PC-3 (cell line): ENCODE data around the gene MALRD1.

Experiments used
- EZH2 ChIP-seq: fragments of 300-600 bp; sonication (generic); IDR thresholded peaks from one replicate; pipeline ENCODE4 v1.6.1; 2017; ENCODE audit warnings: antibody characterized with exemption, mild to moderate bottlenecking, low read length; ENCODE audit not compliant: unreplicated experiment
- EZH2phosphoT487 ChIP-seq: fragments of 300-600 bp; sonication (generic); IDR thresholded peaks from 2 replicates; pipeline ENCODE4 v1.6.1; 2018; ENCODE audit warnings: mild to moderate bottlenecking, antibody characterized with exemption, low read length, borderline replicate concordance
- TF ChIP-seq, protein P1 (sequence below): fragments of 300-600 bp; sonication (generic); conservative IDR thresholded peaks from 2 replicates; pipeline ENCODE4 v1.5.1; 2017; ENCODE audit warnings: antibody characterized with exemption, low read depth, mild to moderate bottlenecking, low read length

DNA sequence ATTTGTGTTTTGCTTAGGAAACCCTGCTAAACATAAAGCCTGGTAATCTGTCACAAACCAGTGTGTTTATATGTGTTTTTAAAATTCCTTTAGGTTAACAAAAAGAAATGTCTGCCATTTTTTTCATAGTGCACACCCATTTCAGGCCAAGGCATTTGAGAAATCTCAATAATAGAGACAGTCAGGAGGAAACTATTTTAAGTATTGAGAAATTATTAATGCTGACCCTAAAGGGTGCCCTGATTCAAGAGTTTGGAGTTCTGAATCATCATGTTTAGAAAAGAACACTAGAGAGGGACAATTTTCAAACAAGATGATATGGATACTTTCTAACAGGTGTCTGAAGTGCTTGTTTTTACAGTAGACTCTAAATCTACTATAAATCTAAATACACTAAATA lies 28.7 kb downstream of the MALRD1 start:
- TF ChIP-seq, protein P1, sequence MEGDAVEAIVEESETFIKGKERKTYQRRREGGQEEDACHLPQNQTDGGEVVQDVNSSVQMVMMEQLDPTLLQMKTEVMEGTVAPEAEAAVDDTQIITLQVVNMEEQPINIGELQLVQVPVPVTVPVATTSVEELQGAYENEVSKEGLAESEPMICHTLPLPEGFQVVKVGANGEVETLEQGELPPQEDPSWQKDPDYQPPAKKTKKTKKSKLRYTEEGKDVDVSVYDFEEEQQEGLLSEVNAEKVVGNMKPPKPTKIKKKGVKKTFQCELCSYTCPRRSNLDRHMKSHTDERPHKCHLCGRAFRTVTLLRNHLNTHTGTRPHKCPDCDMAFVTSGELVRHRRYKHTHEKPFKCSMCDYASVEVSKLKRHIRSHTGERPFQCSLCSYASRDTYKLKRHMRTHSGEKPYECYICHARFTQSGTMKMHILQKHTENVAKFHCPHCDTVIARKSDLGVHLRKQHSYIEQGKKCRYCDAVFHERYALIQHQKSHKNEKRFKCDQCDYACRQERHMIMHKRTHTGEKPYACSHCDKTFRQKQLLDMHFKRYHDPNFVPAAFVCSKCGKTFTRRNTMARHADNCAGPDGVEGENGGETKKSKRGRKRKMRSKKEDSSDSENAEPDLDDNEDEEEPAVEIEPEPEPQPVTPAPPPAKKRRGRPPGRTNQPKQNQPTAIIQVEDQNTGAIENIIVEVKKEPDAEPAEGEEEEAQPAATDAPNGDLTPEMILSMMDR, result no peak
- TF ChIP-seq EZH2, result no peak
- no peak for TF ChIP-seq EZH2phosphoT487
